ENCODE results near the gene CAPZB. TPM values are rescaled to one million over a fixed set of nuclear protein-coding genes. Genes with fewer than 3 reads are reported as not detected.
A peak's percentile ranks its signal among the peaks of the same experiment; 100 is the strongest.

The CAPZB gene
- total RNA-seq, 1 experiment from 2014 or later, result 348 TPM

GRCh38 chr1:19398309-19398760 lies 87.0 kb downstream of the CAPZB start:
- Histone ChIP-seq H2AFZ (ENCODE audit: low read length) (no peak overlapping the region), H3K79me1 (ENCODE audit: insufficient read depth, low read depth, low read length, poor library complexity, severe bottlenecking) (peaks cover 2% of the 10 kb centered on the region), H3K4me2 (ENCODE audit: insufficient read depth, insufficient read length, low read length) (no peak overlapping the region)

More at GRCh38 chr1:19398309-19398760, 87.0 kb downstream of the CAPZB start:
- Mint-ChIP-seq H3K27me3 (ENCODE audit: low read depth) (no peaks in the 10 kb centered on the region), H3K36me3 (ENCODE audit: insufficient read depth in 1 of 3, low read depth in 3 of 3) (peaks cover 5 to 16% (median 15%) of the 10 kb centered on the region in 3 experiments; a peak in 6 of 7 replicates), H3K4me3 (no peak overlapping the region), H3K4me1 (peaks cover 59 to 70% of the 10 kb centered on the region in 2 experiments), H3K27ac (peak overlapping the region in 2 of 3 experiments; percentile 7 to 24; a peak in 2 of 7 replicates), H3K9me3 (no peaks in the 10 kb centered on the region)
- no peak overlapping the region for H3K27ac ChIP-seq (ENCODE audit: insufficient read length, low read depth, low read length)
- no peak for DNase-seq
- no peak overlapping the region for H4K5ac ChIP-seq (ENCODE audit: insufficient read length, low read depth, low read length)
- no peak overlapping the region for H2BK15ac ChIP-seq (ENCODE audit: low read depth, low read length)
- H4K8ac ChIP-seq (replicated peaks; ENCODE audit: insufficient read length, low read depth, low read length), result no peak overlapping the region
- no peak overlapping the region for H3K18ac ChIP-seq (ENCODE audit: insufficient read length, low read depth, low read length)
- H4K91ac ChIP-seq (ENCODE audit: insufficient read length, low read depth, low read length), result no peak overlapping the region
- TF ChIP-seq CTCF (conservative IDR thresholded peaks at IDR 0.05), result no peak
- no peak overlapping the region for H2BK120ac ChIP-seq (ENCODE audit: low read depth, low read length, poor library complexity, severe bottlenecking)
- H3T11ph ChIP-seq (ENCODE audit: low read length), result no peak overlapping the region
- no peaks in the 10 kb centered on the region for H3K9me3 ChIP-seq (ENCODE audit: control insufficient read depth, low read depth, low read length)
- H3K56ac ChIP-seq (ENCODE audit: insufficient read length, low read depth, low read length), result no peak overlapping the region
- H3K9ac ChIP-seq (ENCODE audit: extremely low read depth, insufficient read length, low read length), result no peak overlapping the region
- H2AK5ac ChIP-seq (ENCODE audit: insufficient read length, low read length), result no peak overlapping the region
- H3K79me2 ChIP-seq (ENCODE audit: insufficient read depth, low read length), result peaks cover 2% of the 10 kb centered on the region; the same call in 1 of the 2 replicates
- no peaks in the 10 kb centered on the region for H3K27me3 ChIP-seq (ENCODE audit: insufficient read depth, low read length)
- H3K14ac ChIP-seq (ENCODE audit: insufficient read depth, low read length), result no peak overlapping the region
- H2BK5ac ChIP-seq (ENCODE audit: insufficient read length, low read length), result no peak overlapping the region
- H2BK20ac ChIP-seq (ENCODE audit: low read depth, low read length, poor library complexity, severe bottlenecking), result no peak overlapping the region
- WGBS (ENCODE audit: extremely low coverage, insufficient read length, low lambda C conversion rate), result no CpG with 5 or more reads among the region's 9 CpGs
- no peak overlapping the region for H3K4ac ChIP-seq (ENCODE audit: low read depth, low read length)
- peaks cover 3% of the 10 kb centered on the region; the same call in 1 of the 2 replicates for H3K4me1 ChIP-seq (ENCODE audit: insufficient read depth, low read length)
- H2BK12ac ChIP-seq (ENCODE audit: insufficient read length, low read depth, low read length), result no peak overlapping the region
- no peak overlapping the region for H3K23ac ChIP-seq (ENCODE audit: insufficient read length, low read depth, low read length)
- no peaks in the 10 kb centered on the region for H3K23me2 ChIP-seq (ENCODE audit: insufficient read length, low read depth, low read length, poor library complexity, severe bottlenecking)
- peaks cover 6% of the 10 kb centered on the region for H4K20me1 ChIP-seq (ENCODE audit: control insufficient read depth, insufficient read depth, insufficient read length)

All from H9 (cell line).